MM.1S (cell line): Measurements from ENCODE around the gene YAE1.

Experiments used
- CTCF ChIP-seq: fragments of 300-600 bp; sonication (generic); IDR thresholded peaks from 2 replicates; pipeline ENCODE4 v1.5.1; 2016; ENCODE audit warnings: antibody characterized with exemption, low read length, mixed read lengths
- EZH2 ChIP-seq: fragments of 300-600 bp; sonication (generic); optimal IDR thresholded peaks from 2 replicates; pipeline ENCODE3; 2017; ENCODE audit warnings: low read depth, mild to moderate bottlenecking, antibody characterized with exemption, low read length, mixed read lengths
- EZH2phosphoT487 ChIP-seq: fragments of 300-600 bp; sonication (generic); IDR thresholded peaks from 2 replicates; pipeline ENCODE4 v1.6.1; 2018; ENCODE audit warnings: antibody characterized with exemption, low read length

- TF ChIP-seq CTCF (no peak), EZH2 (no peak), EZH2phosphoT487 (no peak)
Observed at GRCh38 chr7:39603924-39604323, 37.7 kb downstream of the YAE1 start.
